Stimulated activated CD4-positive, alpha-beta T cell treated with anti-CD3 and anti-CD28 coated beads, Interleukin-2, amount 100 ng/mL, for 48 hours (primary cell): Measurements from ENCODE around the gene BRD9.

ENCODE experiments used
- DNase-seq, 2 donors: peaks; one replicate each; pipeline ENCODE4 v3.0.0-alpha.2; 2020

BRD9 gene

GRCh38 chr5:878125-878524 lies 14.5 kb downstream of the BRD9 start:
- no peak for DNase-seq

DNA sequence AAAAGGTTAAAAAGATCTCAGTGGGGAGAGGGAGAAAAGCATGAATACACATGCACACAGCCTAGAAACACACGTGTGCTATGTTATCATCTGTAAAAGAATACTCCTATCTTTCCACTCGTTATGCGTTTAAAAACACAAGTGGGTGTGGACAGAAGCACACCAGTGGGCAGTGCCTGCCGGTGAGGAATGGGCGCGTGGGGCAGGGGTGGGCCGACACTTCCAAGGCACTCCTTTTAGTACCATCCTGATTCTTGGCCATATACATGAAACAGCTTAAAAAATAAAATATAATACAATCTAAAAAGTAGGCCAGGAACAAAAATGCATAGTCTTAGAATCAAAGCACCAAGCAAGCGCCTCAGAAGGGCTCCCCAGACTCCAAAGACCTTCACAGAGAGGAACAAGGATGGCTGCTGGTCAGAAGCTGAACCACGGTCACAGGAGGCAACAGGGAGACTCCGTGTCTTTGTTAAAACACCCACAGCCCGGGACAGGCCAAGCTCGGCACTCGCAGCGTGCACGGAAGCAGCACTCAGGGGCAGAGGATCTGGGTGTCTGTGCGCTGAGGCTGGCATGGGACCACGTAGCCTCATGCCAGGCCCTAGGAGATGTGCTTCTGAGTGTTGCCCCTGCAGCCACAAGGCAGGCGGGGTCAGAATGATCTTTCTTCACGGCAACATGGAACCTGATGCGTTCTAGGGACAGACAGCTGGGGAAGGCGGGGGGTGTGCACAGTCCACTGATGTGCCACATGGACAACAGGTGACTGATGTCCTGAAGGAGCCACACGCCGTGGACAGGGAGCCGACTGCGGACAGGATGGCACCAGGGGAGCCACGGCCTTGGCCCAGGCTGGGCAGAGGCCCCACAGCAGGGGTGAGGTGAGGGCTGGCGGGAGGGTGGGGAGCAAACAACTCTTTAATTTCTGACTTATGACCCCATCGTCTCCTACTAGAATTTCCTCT lies 15.9 kb downstream of the BRD9 start:
- DNase-seq: no peak

GRCh38 chr5:875931-876330 lies 16.7 kb downstream of the BRD9 start:
- DNase-seq: no peak

DNA sequence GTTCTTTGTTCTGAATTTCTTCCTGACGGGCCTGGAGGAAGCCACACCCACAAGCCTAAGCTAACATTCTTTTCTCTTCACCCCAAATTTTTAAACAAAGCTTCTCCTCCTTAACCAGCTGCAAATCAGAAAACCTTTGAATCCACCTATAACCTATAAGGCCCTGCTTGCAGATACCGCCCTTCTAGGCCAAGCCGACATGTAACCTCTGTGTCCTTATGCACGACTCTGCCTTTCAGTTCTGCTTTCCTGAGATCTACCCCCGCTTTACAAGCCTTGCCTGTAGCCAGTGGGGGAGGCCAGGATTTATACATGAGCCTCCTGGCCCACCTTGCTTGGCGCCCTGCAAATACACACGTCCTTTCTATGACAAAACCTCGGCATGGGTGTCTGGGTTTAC lies 19.3 kb downstream of the BRD9 start:
- DNase-seq: no peak

DNA sequence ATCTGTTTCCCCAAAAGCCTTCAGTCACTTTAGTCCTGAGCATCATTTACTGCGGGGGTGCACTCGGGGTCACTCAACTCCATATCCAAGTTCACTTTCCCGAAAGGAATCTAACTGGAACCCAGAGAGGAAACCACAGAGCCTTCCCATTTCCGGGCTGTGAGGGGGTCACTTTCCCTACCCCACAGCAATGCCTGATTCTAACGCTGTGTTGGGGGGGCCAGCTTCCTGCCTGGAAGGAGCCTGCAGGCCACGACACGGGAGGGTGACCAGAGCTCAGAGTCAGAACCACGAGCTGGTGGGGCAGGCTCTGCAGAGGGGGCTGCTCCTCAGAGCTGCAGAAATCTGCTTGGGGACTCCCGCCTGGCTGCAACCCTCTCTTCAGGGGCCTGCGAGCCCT lies 20.3 kb downstream of the BRD9 start:
- no peak for DNase-seq

GRCh38 chr5:871596-872298 lies 20.9 kb downstream of the BRD9 start:
- no peak for DNase-seq

- DNase-seq: no peak
Observed at GRCh38 chr5:870956-871355, 21.6 kb downstream of the BRD9 start.

- no peak for DNase-seq
Observed at GRCh38 chr5:868428-869135, 24.0 kb downstream of the BRD9 start.

GRCh38 chr5:867300-867870 lies 25.2 kb downstream of the BRD9 start:
- DNase-seq: no peak

DNA sequence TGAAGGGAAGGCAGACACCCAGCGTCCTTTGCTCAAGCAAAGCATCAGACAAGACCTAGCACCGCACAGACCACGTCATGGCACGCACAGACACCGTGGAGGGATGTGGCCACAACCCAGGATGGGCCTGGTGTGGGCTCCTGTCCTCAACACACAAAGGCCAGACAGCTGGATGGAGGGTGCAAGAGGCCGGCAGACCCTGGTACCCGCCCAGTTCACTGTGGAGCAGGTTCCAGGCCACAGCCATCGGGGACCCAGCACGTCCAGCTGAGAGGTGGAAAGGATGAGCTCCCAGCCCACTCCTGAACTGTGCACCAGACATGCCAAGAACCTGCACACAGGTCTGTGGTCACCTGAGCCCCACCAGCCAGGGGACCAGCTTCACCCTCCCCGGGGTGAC lies 26.8 kb downstream of the BRD9 start:
- DNase-seq: no peak

GRCh38 chr5:865168-865521 lies 27.5 kb downstream of the BRD9 start:
- DNase-seq: no peak

DNA sequence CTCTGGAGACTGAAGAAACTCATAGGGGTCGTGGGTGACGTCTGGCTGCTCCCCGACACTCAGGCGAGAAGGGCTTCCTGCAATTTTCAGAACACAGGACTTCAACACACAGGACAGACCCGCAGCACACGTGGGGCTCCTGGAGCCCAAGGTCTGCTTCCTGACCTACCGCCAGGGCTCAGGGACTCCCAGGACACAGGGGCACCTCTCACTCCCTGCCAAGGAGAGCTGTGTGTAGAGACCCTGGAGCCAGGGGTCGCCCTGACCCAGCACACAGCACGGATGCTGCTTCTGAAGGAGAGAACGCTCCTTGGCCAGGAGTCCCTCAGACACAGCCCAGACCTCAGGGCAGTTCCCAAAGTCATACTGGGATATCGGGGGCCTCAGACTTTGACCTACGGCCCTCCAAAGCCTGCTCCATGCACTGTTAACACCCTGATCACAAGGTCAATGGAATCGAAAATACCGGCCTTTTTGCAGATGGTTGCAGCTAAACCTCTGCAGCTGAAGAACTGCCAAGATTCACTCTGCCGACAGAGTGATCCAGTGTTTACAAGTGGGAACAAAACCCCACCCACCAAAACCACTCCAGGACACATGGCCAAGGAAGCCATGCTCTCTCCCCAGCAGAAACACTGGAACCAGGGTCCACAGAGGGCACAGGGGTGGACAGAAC lies 28.0 kb downstream of the BRD9 start:
- no peak for DNase-seq

GRCh38 chr5:863244-863805 lies 29.3 kb downstream of the BRD9 start:
- DNase-seq: no peak

DNA sequence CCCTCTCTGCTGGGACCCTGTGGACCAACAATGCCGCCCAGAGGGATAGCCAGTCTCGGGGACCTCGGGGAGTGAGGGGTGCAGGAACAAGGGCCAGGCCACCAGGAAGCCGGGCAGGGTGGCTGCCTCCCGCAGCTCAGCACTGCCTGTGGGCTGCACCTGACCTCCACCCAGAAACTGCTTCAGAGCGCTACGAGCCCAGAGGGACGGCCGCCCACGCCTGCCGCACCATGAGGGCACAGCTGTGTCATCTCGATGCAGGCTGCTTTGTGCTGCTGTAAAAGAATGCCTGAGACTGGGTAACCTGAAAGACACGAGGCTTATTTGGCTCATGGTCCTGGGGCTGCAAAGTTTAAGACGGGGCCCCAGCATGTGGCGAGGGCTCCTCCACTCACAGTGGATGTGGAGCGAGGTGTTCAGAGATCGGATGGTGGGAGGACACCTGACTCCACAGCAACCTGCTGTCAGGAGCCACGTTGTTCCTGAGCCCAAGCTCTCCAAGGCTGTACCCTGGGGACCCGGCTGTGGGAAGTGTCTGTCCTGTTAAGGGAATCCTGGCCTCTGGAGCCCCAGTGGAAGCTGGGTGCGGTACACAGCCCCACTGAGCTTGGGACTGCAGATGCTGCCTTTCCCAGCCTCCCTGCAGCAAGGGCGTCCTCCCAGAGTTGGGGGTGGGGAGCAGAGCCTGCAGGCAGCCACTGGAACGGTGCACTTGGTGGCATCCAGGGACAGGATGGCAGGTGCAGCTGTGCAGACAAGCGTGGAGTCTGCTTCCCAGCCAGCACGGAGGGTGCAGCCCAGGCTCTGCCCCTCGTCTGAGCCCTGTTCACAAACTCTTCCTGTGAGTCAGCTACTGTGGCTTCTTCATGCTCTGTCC lies 30.0 kb downstream of the BRD9 start:
- DNase-seq: no peak

GRCh38 chr5:861442-862366 lies 30.9 kb downstream of the BRD9 start:
- DNase-seq: no peak

GRCh38 chr5:860506-861150 lies 32.0 kb downstream of the BRD9 start:
- no peak for DNase-seq

GRCh38 chr5:859798-860296 lies 32.8 kb downstream of the BRD9 start:
- no peak for DNase-seq

- DNase-seq: no peak
Observed at GRCh38 chr5:859391-859790, 33.2 kb downstream of the BRD9 start.

DNA sequence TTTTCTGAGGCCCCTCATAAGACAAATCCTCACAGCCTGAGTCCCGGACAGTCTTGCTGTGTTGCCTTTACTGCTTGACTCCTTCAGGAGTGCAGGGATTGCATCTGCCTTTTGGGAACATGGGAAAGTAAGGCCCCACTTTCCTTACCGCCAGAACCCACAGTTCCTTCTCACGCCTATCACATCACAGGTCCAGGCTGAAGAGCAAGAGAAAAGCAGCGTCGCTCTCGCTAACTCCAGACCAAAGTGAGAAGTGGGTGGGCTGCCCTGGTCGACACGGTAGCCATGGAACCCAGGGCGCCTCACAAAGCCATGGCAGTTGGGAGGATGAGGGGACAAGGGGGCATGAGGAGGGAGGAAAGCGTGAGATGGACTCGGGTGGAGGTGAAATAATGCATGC lies 33.9 kb downstream of the BRD9 start:
- no peak for DNase-seq
